ENCODE data around the gene PLK5.

PLK5 gene

GRCh38 chr19:1577090-1577928, 53.4 kb downstream of the PLK5 start:
- DNase-seq (ENCODE audit: low spot score) = no peak

DNA sequence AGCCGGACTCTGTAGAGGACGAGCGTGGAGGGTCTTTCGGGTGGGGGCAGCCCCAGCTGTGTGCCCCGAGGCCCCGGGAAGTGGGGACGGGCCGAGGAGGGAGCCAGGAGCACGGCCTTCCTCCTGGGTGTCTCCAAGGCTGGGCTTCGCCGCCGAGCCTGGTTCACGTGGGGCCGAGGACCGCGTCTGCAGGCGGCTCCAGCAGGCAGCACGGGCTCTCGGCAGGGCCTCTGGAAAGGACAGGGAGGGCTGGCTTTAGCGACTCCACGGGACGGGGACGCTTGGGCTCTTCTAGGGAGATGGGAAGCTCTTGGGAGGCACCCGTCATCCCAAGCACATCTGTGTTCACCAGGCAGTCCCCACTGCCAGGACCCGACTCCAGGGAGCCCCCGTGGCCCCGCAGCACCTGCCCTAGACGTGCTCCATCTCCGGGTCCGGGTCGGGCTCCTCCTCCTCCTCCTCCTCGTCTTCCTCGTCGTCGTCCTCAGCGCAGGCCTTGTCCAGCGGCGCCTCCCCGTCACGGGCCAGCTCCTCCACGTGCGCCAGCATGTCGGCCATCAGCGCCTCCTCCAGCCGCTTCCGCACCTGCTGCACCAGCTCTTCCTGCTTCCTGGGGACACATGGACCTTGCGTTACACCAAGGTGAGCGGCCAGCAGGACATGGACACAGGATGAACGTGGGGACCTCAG, 54.2 kb downstream of the PLK5 start:
- DNase-seq (ENCODE audit: low spot score) = no peak

GRCh38 chr19:1579222-1579621, 55.3 kb downstream of the PLK5 start:
- no peak for DNase-seq (ENCODE audit: low spot score)

GRCh38 chr19:1580382-1580781, 56.5 kb downstream of the PLK5 start:
- DNase-seq (ENCODE audit: low spot score) = no peak

DNA sequence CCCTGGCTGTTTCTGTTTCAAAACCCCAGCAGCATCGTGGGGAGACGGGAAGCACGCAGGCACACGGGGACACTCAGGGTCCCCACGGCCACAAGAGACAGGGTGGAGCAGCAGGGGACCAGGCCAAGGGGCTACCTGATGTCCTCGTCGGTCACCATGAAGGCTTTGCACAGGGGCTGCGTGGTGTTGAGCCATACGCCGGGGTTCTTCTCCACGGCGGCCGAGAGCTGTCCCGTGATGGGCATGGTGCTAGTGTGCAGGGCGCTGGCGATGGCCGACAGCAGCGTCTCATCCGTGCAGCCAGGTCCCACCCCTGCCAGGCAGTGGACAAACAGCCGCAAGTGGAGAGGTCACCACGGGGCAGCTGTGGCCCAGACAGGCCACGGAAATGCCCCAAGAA, 57.1 kb downstream of the PLK5 start:
- DNase-seq (ENCODE audit: low spot score) = no peak

GRCh38 chr19:1582201-1582600, 58.3 kb downstream of the PLK5 start:
- DNase-seq (ENCODE audit: low spot score) = no peak

DNA sequence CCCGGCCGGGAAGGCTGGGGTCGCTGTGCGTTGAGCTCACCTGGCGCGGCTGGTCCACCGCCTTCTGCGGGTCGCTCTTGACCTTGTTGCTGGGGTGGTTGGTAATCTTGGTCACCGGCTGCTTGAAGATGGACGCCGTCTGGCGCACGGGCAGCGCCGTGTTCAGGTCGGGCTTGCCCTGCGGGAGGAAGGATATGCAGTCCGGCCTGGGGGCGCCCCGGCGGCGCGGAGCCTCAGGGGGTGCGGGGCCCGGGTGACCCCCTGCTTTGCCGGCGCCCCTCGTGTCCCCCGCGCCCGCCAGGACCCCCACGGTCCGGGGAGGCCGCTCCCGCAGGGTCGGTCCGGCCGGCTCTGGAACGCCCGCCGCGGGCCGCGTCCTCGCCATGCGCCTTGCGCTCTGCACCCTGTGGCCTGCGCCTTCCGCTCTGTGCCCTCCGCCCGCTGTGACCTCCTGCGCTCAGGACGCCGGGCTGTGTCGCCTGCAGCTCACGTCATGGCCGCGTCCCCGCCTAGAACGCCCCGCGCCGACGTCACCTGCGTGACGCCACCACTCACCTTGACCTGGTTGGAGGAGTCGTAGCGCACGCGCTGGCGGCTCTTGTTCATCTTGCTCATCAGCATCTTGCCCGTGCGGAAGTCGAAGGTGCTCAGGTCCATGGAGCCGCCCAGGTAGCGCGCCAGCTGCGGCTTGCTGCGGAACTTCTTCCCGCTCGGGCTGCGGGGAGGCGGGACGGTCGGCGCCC, 60.8 kb downstream of the PLK5 start:
- no peak for DNase-seq (ENCODE audit: low spot score)

GRCh38 chr19:1585243-1585580, 61.3 kb downstream of the PLK5 start:
- no peak for DNase-seq (ENCODE audit: low spot score)
